Sigmoid colon (tissue), 7 donors: ENCODE measurements around the gene ABCA2. TPM values are rescaled to one million over a fixed set of nuclear protein-coding genes. Genes with fewer than 3 reads are reported as not detected.
"Not testable (repeated sequence)": the region's sequence is repeated elsewhere in the genome, so short reads cannot be mapped to it uniquely, and the experiment has no call there.

Experiments
- DNase-seq: peaks from one replicate; pipeline ENCODE4 v3.0.0-alpha.2; 2019
- H3K27ac ChIP-seq, 4 donors: fragments of 200-600 bp; sonication (generic); one replicate each; pipeline ENCODE4 v1.5.1; 2016 to 2019; ENCODE audit warnings: mild to moderate bottlenecking in 1 of 4
- H3K27me3 ChIP-seq, 3 donors: fragments of 200-600 bp; sonication (generic); one replicate each; pipeline ENCODE4 v1.5.1; 2019; ENCODE audit warnings: mild to moderate bottlenecking in 1 of 3
- H3K36me3 ChIP-seq, 4 donors: fragments of 200-600 bp; sonication (generic); one replicate each; pipeline ENCODE4 v1.5.1; 2016 to 2019
- H3K4me1 ChIP-seq, 4 donors: fragments of 200-600 bp; sonication (generic); one replicate each; pipeline ENCODE4 v1.5.1; 2017 to 2019
- H3K4me3 ChIP-seq, 4 donors: fragments of 200-600 bp; sonication (generic); one replicate each; pipeline ENCODE4 v1.5.1; 2017 to 2019; ENCODE audit warnings: mild to moderate bottlenecking in 2 of 4, moderate library complexity in 1 of 4
- H3K9me3 ChIP-seq, 4 donors: fragments of 200-600 bp in 3 of 4; sonication (generic) in 3 of 4; one replicate each; pipeline versions ENCODE4 v1.5.1 to v1.6.1; 2013 to 2019
- EP300 ChIP-seq, 4 donors: sonication (generic); formaldehyde crosslinking; IDR thresholded peaks; one replicate each; pipeline ENCODE4 v1.6.1; 2017; ENCODE audit warnings: antibody characterized with exemption in 4 of 4
- POLR2A ChIP-seq, 2 donors: fragments of 450-650 bp; IDR thresholded peaks; one replicate each; pipeline ENCODE4 v1.6.1; 2016; ENCODE audit warnings: antibody characterized with exemption in 2 of 2, mild to moderate bottlenecking in 2 of 2, moderate library complexity in 2 of 2
- POLR2AphosphoS5 ChIP-seq, 4 donors: sonication (generic); formaldehyde crosslinking; IDR thresholded peaks; one replicate each; pipeline ENCODE4 v1.6.1; 2017; ENCODE audit warnings: antibody characterized with exemption in 4 of 4
- WGBS, 2 donors: extraction: QIAGEN DNeasy Blood & Tissue Kit; methylation state at CpG; one replicate each; pipeline ENCODE4 v1.1.7; 2013; 5-methylcytosine and 5-hydroxymethylcytosine counted together
- intact Hi-C: fragments of 100-400 bp; cut with DNase I; formaldehyde crosslinking; loops from one replicate; pipeline ENCODE4 v1.15.1; 2023
- polyA plus RNA-seq, 3 donors: library from polyadenylated mRNA; stranded (reverse); fragments of 200-250 nt; gene quantifications; one replicate each; pipeline ENCODE4 v1.2.3, GENCODE V29; 2013
- total RNA-seq, 4 donors: library from RNA; depleted of rRNA; stranded (reverse); fragments of >200 nt; gene quantifications; one replicate each; pipeline ENCODE4 v1.1.0, GENCODE V29; 2016
- TF ChIP-seq, protein P1 (sequence below), 4 experiments: fragments of 450-650 bp in 3 of 4; fragments of 200-600 bp in 1 of 4; IDR thresholded peaks; one replicate each; pipeline ENCODE4 v1.5.1; 2016 to 2019; ENCODE audit warnings: antibody characterized with exemption in 4 of 4, mild to moderate bottlenecking in 3 of 4, moderate library complexity in 2 of 4
- donor health status: healthy with polysubstance abuse.
- donor health status: Bipolar disorder and iron deficiency.
- donor health status: healthy.

The ABCA2 gene
- total and polyA plus RNA-seq, 7 donors: 6.0 to 28.6 (median 12.5) TPM

DNA sequence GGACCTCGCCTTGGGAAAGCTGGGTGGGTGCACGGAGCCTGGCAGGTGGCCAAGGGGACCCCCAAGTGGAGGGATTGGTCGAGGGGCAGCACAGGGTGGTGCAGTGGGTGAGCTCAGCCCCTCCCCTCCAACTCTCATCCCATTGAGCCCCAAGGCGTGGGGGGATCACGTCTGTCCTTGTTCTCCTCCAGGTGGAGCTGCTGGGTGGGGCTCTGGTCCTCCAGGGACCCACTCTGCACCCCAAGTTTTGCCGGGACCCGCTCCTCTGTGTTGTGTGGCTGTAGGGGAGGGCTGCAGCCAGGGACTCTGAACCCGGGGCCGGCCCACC is 7.4 kb upstream of the ABCA2 start:
- TF ChIP-seq, protein P1, sequence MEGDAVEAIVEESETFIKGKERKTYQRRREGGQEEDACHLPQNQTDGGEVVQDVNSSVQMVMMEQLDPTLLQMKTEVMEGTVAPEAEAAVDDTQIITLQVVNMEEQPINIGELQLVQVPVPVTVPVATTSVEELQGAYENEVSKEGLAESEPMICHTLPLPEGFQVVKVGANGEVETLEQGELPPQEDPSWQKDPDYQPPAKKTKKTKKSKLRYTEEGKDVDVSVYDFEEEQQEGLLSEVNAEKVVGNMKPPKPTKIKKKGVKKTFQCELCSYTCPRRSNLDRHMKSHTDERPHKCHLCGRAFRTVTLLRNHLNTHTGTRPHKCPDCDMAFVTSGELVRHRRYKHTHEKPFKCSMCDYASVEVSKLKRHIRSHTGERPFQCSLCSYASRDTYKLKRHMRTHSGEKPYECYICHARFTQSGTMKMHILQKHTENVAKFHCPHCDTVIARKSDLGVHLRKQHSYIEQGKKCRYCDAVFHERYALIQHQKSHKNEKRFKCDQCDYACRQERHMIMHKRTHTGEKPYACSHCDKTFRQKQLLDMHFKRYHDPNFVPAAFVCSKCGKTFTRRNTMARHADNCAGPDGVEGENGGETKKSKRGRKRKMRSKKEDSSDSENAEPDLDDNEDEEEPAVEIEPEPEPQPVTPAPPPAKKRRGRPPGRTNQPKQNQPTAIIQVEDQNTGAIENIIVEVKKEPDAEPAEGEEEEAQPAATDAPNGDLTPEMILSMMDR (IDR thresholded peaks at IDR 0.05): peak in 2 of 4 experiments; percentile 11 to 20
- TF ChIP-seq POLR2A (IDR thresholded peaks at IDR 0.05): no peak
- intact Hi-C loops: loop anchor here (1.0 to 10.0 kb wide), 2 partner anchors 191 to 248 kb away; partner anchors contain the start of genes AJM1 and PHPT1
- WGBS, 2 donors: 33 to 35% methylated on average over 9 of the region's 9 CpGs
- no peaks in the 10 kb centered on the region for H3K9me3 ChIP-seq
- no peak for DNase-seq
- H3K4me1 ChIP-seq: peaks cover 0 to 10% (median 9%) of the 10 kb centered on the region in 4 donors
- peaks cover 0 to 20% (median 16%) of the 10 kb centered on the region in 4 donors for H3K36me3 ChIP-seq
- H3K27me3 ChIP-seq: peaks cover 0 to 9% (median 0%) of the 10 kb centered on the region in 3 donors
- no peak overlapping the region for H3K4me3 ChIP-seq
- no peak overlapping the region for H3K27ac ChIP-seq

DNA sequence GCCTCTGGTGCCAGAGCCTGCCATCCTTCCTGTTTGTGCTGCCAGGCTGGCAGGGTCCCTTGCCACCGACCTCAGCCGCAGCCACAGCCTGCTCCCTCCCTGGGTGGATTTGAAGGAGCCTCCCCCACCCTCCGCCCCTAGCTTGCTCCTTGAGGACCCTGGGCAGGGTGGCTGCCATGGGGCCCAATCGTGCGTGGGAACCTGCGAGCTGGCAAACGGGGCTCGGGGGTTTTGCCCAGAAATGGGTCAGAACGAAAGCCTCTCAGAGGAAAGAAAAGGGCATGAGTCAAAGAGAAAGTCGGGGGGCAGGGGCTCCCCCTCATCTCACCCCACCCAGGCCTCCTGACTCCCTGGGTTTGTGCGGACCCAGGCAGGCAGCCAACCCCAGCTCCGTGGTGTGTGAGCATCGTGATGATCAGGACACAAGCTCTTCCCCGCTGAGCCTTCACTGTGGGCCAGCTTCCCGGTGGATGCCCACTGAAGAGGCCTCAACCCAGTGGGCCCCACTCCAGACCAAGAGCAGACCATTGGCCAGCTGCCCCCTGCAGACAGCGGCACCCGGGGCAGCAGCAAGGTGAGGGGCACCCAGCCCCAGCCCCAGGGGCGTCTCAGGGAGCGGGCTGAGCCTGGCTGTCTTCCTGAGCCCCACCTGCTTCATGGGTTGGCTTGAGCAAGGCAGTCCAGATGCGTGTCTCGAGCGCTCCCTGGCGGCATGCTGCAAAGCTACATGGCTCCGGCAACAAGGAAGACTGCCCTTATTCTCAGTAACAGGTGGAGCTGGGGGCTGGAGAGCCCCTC is 6.9 kb upstream of the ABCA2 start:
- peaks cover 0 to 9% (median 0%) of the 10 kb centered on the region in 3 donors for H3K27me3 ChIP-seq
- H3K36me3 ChIP-seq: peaks cover 0 to 14% (median 12%) of the 10 kb centered on the region in 4 donors
- intact Hi-C loops: loop anchor here (1.0 to 10.0 kb wide), 2 partner anchors 190 to 248 kb away; partner anchors contain the start of genes AJM1 and PHPT1
- no peak overlapping the region for H3K4me3 ChIP-seq
- 5 to 7% methylated on average over 24 of the region's 24 CpGs for WGBS, 2 donors
- H3K27ac ChIP-seq: no peak overlapping the region
- TF ChIP-seq EP300 (IDR thresholded peaks at IDR 0.05): no peak
- TF ChIP-seq, protein P1 (IDR thresholded peaks at IDR 0.05): peak; percentile 80 to 92 (median 86)
- DNase-seq: peak; percentile 89
- H3K9me3 ChIP-seq: no peaks in the 10 kb centered on the region
- peaks cover 0 to 10% (median 9%) of the 10 kb centered on the region in 4 donors for H3K4me1 ChIP-seq

DNA sequence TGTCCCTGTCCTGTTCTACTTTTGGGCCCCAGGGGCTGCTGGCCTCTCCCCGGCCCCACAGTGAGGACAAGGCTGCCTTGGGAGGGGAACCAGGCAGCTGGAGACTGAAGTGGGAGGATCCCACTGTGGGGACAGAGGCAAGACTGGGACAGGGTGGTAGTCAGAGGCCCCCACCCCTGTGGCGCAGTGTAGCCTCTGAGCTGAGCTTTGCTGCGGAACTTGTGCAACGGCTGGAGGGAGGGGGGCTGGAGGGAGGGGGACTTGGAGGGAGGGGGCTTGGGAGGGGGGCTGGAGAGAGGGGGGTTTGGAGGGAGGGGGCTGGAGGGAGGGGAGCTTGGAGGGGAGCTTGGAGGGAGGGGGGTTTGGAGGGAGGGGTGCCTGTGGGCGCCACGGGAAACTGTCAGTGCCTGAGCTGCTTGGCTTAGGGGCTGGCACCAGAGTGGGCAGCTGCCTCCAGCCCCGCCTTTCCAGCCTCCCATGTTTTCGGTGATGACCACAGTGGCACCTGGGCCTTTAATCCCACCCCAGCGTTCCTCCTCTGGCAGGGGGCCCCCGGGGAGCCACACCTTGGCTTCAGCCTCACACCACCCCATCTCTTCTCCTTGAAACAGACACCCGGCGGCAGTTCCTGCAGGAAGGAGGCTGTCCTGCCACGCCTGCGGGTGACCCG is 6.1 kb upstream of the ABCA2 start:
- intact Hi-C loops: loop anchor here (10.0 kb wide), 1 partner anchor 189 kb away; the partner anchor contains the start of genes AJM1 and PHPT1
- H3K4me3 ChIP-seq: peak overlapping the region in 2 of 4 donors; percentile 17 to 24
- peaks cover 0 to 7% (median 5%) of the 10 kb centered on the region in 4 donors for H3K36me3 ChIP-seq
- no peak for DNase-seq
- TF ChIP-seq POLR2AphosphoS5 (IDR thresholded peaks at IDR 0.05) (no peak), POLR2A (IDR thresholded peaks at IDR 0.05) (no peak)
- TF ChIP-seq, protein P1 (IDR thresholded peaks at IDR 0.05): no peak
- H3K27ac ChIP-seq: no peak overlapping the region
- WGBS, 2 donors: 23 to 25% methylated on average over 15 of the region's 15 CpGs
- no peaks in the 10 kb centered on the region for H3K9me3 ChIP-seq
- peaks cover 0 to 9% (median 0%) of the 10 kb centered on the region in 3 donors for H3K27me3 ChIP-seq
- peaks cover 0 to 17% (median 15%) of the 10 kb centered on the region in 4 donors for H3K4me1 ChIP-seq

DNA sequence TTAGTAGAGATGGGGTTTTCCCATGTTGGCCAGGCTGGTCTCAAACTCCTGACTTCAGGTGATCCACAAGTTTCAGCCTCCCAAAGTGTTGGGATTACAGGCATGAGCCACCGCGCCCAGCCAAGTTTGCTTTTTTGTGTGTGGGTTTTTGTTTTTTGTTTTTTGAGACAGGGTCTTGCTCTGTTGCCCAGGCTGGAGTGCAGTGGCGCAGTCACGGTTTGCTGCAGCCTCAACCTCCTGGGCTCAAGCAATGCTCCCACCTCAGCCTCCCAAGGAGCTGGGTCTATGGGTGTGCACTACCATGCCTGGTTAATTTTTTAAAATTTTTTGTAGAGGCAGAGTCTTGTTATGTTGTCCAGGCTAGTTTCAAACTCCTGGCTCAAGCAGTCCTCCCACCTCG is 5.4 kb upstream of the ABCA2 start:
- not testable (repeated sequence) for H3K27ac ChIP-seq, DNase-seq, H3K27me3 ChIP-seq, H3K9me3 ChIP-seq, H3K36me3 ChIP-seq
- intact Hi-C loops: loop anchor here (10.0 kb wide), 1 partner anchor 189 kb away; the partner anchor contains the start of genes AJM1 and PHPT1
- peaks cover 0 to 24% (median 22%) of the 10 kb centered on the region in 4 donors for H3K4me1 ChIP-seq
- peak overlapping the region in 2 of 4 donors; percentile 17 to 24 for H3K4me3 ChIP-seq
- 82 to 97% methylated on average over 5 of the region's 5 CpGs for WGBS, 2 donors

DNA sequence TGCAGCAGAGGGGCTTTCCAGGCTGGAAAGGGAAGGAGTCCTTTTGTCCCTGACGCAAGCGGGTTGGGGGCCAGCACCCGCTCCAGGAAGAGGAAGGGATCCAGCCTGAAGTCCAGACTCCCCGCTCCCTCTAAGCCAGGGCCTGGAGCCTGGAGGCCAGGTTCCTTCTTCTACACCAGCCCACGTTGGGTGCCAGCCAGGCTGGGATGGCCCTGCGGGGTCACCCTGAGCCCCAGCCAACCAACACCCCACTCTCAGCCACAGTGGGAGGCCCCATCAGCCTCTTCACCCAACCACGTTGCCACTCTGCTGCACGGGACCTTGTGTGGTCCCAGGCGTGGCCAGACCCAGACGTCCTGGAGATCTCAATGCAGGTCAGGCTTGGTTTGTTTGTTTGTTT is 4.8 kb upstream of the ABCA2 start:
- peak overlapping the region in 2 of 4 donors; percentile 16 to 24 for H3K4me3 ChIP-seq
- DNase-seq: peak; percentile 82
- no peak overlapping the region for H3K27ac ChIP-seq
- 71 to 79% methylated on average over 10 of the region's 10 CpGs for WGBS, 2 donors
- TF ChIP-seq POLR2AphosphoS5 (IDR thresholded peaks at IDR 0.05) (no peak), EP300 (IDR thresholded peaks at IDR 0.05) (no peak), POLR2A (IDR thresholded peaks at IDR 0.05) (no peak)
- TF ChIP-seq, protein P1 (IDR thresholded peaks at IDR 0.05): no peak
- intact Hi-C loops: loop anchor here (10.0 kb wide), 1 partner anchor 188 kb away; the partner anchor contains the start of genes AJM1 and PHPT1
- no peaks in the 10 kb centered on the region for H3K36me3 ChIP-seq
- peaks cover 0 to 26% (median 24%) of the 10 kb centered on the region in 4 donors for H3K4me1 ChIP-seq
- H3K9me3 ChIP-seq: no peaks in the 10 kb centered on the region
- peaks cover 0 to 9% (median 0%) of the 10 kb centered on the region in 3 donors for H3K27me3 ChIP-seq
